GOT3 (cell line): Measurements from ENCODE around the gene UBE2O.

ENCODE experiments used
- DNase-seq: peaks from one replicate; lab custom pipeline; 2025; ENCODE audit warnings: mixed read lengths; lab: John Stamatoyannopoulos, UW

UBE2O gene

DNA sequence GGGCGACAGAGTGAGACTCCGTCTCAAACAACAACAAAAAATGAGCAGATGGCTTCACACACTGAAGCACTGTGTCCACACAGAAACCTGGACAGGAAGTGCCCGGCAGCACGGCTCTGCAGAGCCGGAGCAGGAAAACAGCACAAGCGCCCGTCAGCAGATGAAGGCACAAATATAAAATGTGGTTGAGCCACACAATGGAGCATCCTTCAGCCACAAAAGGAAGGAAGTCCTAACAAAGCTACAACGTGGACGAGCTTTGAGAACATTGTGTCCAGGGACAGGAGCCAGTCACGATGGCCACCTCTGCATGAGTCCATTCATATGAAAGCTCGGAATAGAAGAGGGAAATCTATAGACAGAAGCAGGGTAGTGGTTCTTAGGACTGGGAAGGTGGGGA is 32.6 kb upstream of the UBE2O start:
- DNase-seq = no peak

DNA sequence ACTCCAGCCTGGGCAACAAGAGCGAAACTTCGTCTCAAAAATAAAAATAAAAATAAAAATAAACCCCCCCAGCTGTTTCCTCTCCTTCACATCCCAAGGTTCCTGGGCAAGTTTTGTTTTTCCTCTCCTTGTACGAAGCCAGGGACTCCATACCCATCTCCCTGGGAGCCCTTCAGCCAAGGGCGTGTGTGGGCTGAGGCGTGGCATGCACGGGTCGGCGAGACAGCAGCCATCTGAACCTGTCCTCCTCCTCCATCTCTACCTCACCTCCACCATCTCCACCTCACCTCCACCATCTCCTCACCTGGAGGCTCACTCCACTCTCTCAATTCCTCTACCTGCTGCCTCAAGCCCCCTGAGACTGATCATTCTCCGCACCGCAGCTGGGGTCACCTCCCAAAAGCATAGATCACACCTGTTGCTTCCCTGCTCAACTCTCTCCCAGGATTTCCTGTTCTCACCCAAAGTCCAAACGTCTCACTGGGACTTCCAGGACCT is 31.3 kb upstream of the UBE2O start:
- no peak for DNase-seq

- no peak for DNase-seq
Observed at GRCh38 chr17:76481071-76481655, 28.2 kb upstream of the UBE2O start.

GRCh38 chr17:76480632-76481031 is 27.7 kb upstream of the UBE2O start:
- no peak for DNase-seq

DNA sequence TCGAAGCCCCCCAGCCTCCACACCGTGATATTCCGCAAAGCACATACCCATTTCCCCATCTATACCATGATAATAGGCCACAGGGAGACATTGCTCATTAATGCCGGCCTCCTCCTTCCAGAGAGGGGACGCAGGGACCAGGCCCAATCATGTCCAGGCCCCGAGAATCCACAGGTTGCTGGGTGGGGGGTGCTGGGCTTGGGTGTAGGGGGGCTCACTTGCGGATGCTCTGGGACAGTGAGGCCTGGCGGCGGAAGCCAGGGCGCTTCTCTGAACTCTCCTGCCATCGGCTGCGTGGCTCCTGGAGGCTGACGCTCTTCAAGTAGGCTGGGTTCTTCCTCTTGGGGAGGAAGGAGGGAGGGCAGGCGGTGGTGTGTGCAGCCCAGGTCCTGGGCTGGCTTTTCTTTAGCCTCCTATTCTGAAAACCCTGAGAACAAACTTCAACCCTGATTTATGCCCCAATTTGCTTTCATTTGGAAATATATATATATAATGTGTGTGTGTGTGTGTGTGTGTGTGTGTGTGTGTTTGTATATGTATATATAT is 26.6 kb upstream of the UBE2O start:
- no peak for DNase-seq

GRCh38 chr17:76478730-76479514 is 26.0 kb upstream of the UBE2O start:
- no peak for DNase-seq

DNA sequence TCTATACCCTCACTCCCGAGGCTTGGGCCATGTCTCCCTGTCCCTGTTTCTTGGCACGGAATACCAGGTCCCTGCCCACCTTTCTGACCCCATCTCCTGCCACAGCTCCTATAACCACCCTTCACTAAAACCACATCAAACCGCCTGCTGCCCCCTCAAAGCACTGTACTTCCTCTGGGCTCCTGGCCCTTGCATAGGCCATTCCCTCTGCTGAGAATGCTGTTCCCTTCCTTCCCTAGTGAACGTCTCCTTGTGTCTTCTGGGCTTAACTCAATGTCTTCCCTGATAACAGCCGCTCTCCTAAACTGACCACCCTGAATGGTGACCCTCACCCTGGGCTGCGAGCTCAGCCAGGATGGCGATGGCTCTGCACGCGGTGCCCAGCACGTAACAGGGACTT is 25.1 kb upstream of the UBE2O start:
- DNase-seq = no peak

GRCh38 chr17:76477576-76477975 is 24.6 kb upstream of the UBE2O start:
- no peak for DNase-seq

DNA sequence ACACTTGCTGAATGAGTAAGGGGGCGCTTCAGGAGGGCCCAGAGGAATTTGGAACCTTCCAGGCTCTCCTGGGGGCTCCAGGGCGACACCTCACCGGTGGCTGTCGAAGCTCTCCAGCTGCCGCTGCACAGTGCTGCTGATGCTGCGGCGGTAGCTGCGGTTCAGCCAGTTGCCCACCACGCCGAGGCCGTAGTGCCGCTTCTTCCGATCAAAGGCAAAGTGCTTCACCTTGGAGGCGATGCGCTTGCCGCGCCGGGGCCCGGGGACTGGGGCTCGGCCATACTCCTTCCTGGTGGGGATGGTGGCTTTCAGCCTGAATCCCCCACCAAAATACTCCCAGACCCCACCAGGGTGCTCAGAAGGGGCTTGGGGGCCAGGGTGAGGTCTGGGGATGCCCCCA is 23.8 kb upstream of the UBE2O start:
- DNase-seq = no peak

GRCh38 chr17:76475302-76475701 is 22.4 kb upstream of the UBE2O start:
- no peak for DNase-seq

GRCh38 chr17:76474894-76475293 is 21.9 kb upstream of the UBE2O start:
- DNase-seq = no peak

GRCh38 chr17:76474238-76474637 is 21.3 kb upstream of the UBE2O start:
- no peak for DNase-seq

- no peak for DNase-seq
Observed at GRCh38 chr17:76473541-76473985, 20.6 kb upstream of the UBE2O start.

- no peak for DNase-seq
Observed at GRCh38 chr17:76472726-76473125, 19.8 kb upstream of the UBE2O start.

- no peak for DNase-seq
Observed at GRCh38 chr17:76472258-76472645, 19.3 kb upstream of the UBE2O start.

DNA sequence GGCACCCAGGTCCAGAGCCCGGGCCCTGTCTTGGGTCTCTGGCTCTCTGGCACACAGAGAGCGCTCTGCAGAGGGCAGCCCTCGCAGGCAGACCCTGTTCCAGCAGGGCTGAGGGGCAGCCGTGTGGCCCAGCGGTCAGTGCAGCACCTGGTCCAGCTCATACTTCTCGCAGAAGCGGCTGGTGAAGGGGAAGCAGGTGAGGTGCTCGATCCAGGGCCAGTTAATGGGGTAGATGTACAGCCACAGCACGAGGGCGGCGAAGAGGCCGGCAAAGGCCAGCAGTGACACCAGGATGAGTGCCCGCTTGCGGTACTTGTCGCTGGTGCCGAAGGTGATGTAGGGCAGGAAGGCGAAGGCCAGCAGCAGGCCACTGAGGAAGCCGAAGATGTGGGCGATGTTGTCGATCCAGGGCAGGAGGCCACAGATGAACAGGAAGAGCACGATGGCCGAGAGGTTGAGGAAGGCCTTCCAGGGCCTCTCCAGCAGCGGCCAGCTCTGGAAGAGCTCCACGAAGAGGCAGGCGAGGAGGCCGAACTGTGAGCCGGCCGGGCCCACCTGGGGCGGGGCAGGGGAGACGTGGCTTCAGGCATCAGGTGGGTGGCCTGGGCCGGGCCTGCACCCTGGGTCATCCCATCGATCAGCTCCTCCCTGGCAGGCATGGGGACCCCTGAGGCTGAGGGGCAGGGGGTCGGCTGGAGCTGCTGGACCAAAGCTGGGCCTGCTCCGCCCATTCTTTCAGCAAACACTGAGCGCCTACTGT is 18.7 kb upstream of the UBE2O start:
- DNase-seq = no peak

- DNase-seq = no peak
Observed at GRCh38 chr17:76469991-76470739, 17.2 kb upstream of the UBE2O start.

- no peak for DNase-seq
Observed at GRCh38 chr17:76469076-76469990, 16.4 kb upstream of the UBE2O start.

- no peak for DNase-seq
Observed at GRCh38 chr17:76468634-76469010, 15.7 kb upstream of the UBE2O start.

DNA sequence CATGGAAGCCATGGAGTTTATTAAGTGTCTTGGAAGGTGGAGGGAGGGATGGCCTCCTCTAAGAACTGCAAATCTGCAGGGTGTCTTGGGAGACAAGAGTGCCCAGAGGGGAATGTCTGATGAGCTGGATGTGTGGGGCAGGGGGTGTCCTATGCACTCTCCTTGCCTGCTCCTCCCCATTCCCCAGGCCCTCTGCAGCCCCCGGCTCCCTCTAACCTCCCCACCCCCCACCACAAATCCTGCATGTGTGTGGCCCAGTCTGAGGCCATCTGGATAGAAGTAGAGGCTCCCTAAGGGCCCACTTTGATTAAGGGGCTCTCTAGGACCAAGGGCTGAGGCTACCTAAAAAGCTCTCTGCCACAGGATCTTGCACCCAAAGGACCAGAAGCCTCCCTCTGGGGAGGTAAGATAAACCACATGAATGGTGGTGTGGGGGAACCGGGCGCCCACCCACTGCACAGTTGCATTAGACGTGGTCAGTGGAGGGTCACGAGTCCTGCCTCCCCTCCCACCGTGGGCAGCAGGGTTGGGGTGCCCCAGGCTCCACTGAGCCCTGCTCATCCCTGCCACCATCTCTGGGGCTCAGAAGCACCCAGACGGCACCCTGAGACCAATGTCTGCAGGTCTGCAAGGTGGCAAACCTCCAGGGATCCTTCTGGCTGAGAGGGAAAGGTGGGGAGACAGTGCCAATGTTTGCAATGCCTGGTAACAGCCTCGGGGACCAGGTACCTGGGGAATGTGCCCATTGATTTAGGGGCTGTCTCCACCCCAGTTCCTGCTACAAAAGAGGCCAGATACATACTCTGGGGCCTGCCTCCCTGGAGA is 15.1 kb upstream of the UBE2O start:
- no peak for DNase-seq
